Nephron (organoid): ENCODE measurements around the gene FAM170B.
A peak's percentile ranks its signal among the peaks of the same experiment; 100 is the strongest.

Experiments used
- H3K27ac Mint-ChIP-seq, 3 experiments: 2 replicates each; pipeline ENCODE4 v1.8.0; 2020; ENCODE audit warnings: mixed read lengths in 3 of 3, mild to moderate bottlenecking in 2 of 3, moderate library complexity in 1 of 3
- H3K27me3 Mint-ChIP-seq: 2 replicates; pipeline ENCODE4 v1.8.0; 2021; ENCODE audit warnings: low read depth, mild to moderate bottlenecking, moderate library complexity, mixed read lengths
- H3K36me3 Mint-ChIP-seq: 2 replicates; pipeline ENCODE4 v1.8.0; 2020; ENCODE audit warnings: low read depth, mixed read lengths
- H3K4me1 Mint-ChIP-seq: 2 replicates; pipeline ENCODE4 v1.8.0; 2020; ENCODE audit warnings: mixed read lengths
- H3K4me3 Mint-ChIP-seq, 3 experiments: 2 replicates each; pipeline ENCODE4 v1.8.0; 2020; ENCODE audit warnings: mild to moderate bottlenecking in 3 of 3, mixed read lengths in 3 of 3, moderate library complexity in 2 of 3
- H3K9me3 Mint-ChIP-seq: 2 replicates; pipeline ENCODE4 v1.8.0; 2020; ENCODE audit warnings: mixed read lengths
- CTCF ChIP-seq, 3 experiments: fragments of 200-600 bp; sonication (generic); IDR thresholded peaks; one replicate each; pipeline ENCODE4 v1.5.0; 2021; ENCODE audit warnings: antibody characterized with exemption in 3 of 3; ENCODE audit not compliant: unreplicated experiment in 3 of 3

FAM170B gene

GRCh38 chr10:49131507-49132361 lies 2.1 kb downstream of the FAM170B start:
- H3K27me3 Mint-ChIP-seq: peaks cover 4% of the 10 kb centered on the region
- no peaks in the 10 kb centered on the region for H3K36me3 Mint-ChIP-seq
- peaks cover 14% of the 10 kb centered on the region for H3K9me3 Mint-ChIP-seq
- H3K27ac Mint-ChIP-seq: peak overlapping the region in 2 of 3 experiments; percentile 25 to 73
- H3K4me3 Mint-ChIP-seq: no peak overlapping the region
- peaks cover 54% of the 10 kb centered on the region for H3K4me1 Mint-ChIP-seq
- TF ChIP-seq CTCF (IDR thresholded peaks at IDR 0.05; ENCODE audit: unreplicated experiment in 3 of 3): no peak

- H3K27ac Mint-ChIP-seq: no peak overlapping the region
- no peak overlapping the region for H3K4me3 Mint-ChIP-seq
- peaks cover 47% of the 10 kb centered on the region for H3K4me1 Mint-ChIP-seq
- peaks cover 7% of the 10 kb centered on the region for H3K9me3 Mint-ChIP-seq
- H3K27me3 Mint-ChIP-seq: peaks cover 1% of the 10 kb centered on the region
- no peak for TF ChIP-seq CTCF (IDR thresholded peaks at IDR 0.05; ENCODE audit: unreplicated experiment in 3 of 3)
- H3K36me3 Mint-ChIP-seq: no peaks in the 10 kb centered on the region
Observed at GRCh38 chr10:49129376-49129775, 4.4 kb downstream of the FAM170B start.

- Mint-ChIP-seq H3K4me1 (peaks cover 44% of the 10 kb centered on the region), H3K36me3 (no peaks in the 10 kb centered on the region), H3K9me3 (peaks cover 7% of the 10 kb centered on the region), H3K27me3 (no peaks in the 10 kb centered on the region), H3K4me3 (no peak overlapping the region), H3K27ac (no peak overlapping the region)
- no peak for TF ChIP-seq CTCF (IDR thresholded peaks at IDR 0.05; ENCODE audit: unreplicated experiment in 3 of 3)
Observed at GRCh38 chr10:49128854-49129253, 5.0 kb downstream of the FAM170B start.

GRCh38 chr10:49123981-49124950 lies 9.6 kb downstream of the FAM170B start:
- peak overlapping the region in 1 of 3 experiments; percentile 9 for H3K4me3 Mint-ChIP-seq
- peaks cover 12% of the 10 kb centered on the region for H3K9me3 Mint-ChIP-seq
- peak overlapping the region; percentile 10 to 75 (median 50) for H3K27ac Mint-ChIP-seq
- no peak for TF ChIP-seq CTCF (IDR thresholded peaks at IDR 0.05; ENCODE audit: unreplicated experiment in 3 of 3)
- H3K36me3 Mint-ChIP-seq: no peaks in the 10 kb centered on the region
- H3K4me1 Mint-ChIP-seq: peaks cover 31% of the 10 kb centered on the region
- peaks cover 4% of the 10 kb centered on the region for H3K27me3 Mint-ChIP-seq

GRCh38 chr10:49120911-49121310 lies 12.9 kb downstream of the FAM170B start:
- TF ChIP-seq CTCF (IDR thresholded peaks at IDR 0.05; ENCODE audit: unreplicated experiment in 3 of 3): no peak

More at GRCh38 chr10:49120911-49121310, 12.9 kb downstream of the FAM170B start:
- no peaks in the 10 kb centered on the region for H3K36me3 Mint-ChIP-seq
- peaks cover 6% of the 10 kb centered on the region for H3K9me3 Mint-ChIP-seq
- no peak overlapping the region for H3K4me3 Mint-ChIP-seq
- no peak overlapping the region for H3K27ac Mint-ChIP-seq
- H3K4me1 Mint-ChIP-seq: peaks cover 38% of the 10 kb centered on the region
- H3K27me3 Mint-ChIP-seq: peaks cover 4% of the 10 kb centered on the region
